BLaER1 treated with 17β-estradiol and CSF1 and Interleukin-3, amounts not matched to agents 10 nM and 100 nM (cell line): ENCODE data around the gene SRL.
"Not testable (repeated sequence)": the region's sequence is repeated elsewhere in the genome, so short reads cannot be mapped to it uniquely, and the experiment has no call there.

Source experiments
- H3K27ac ChIP-seq, 11 experiments: shearing (Covaris generic); formaldehyde crosslinking; 2 replicates each; pipeline ENCODE4 v1.8.1; 2022
- H3K27me3 ChIP-seq, 11 experiments: shearing (Covaris generic); formaldehyde crosslinking; 2 replicates each; pipeline ENCODE4 v1.8.1; 2022
- H3K36me3 ChIP-seq, 11 experiments: shearing (Covaris generic); formaldehyde crosslinking; 2 replicates each; pipeline ENCODE4 v1.8.1; 2022
- H3K4me1 ChIP-seq, 10 experiments: shearing (Covaris generic); formaldehyde crosslinking; 2 replicates each; pipeline ENCODE4 v1.8.1; 2022
- H3K4me2 ChIP-seq, 11 experiments: shearing (Covaris generic); formaldehyde crosslinking; 2 replicates each; pipeline ENCODE4 v1.8.1; 2022
- H3K4me3 ChIP-seq, 10 experiments: shearing (Covaris generic); formaldehyde crosslinking; 2 replicates each; pipeline ENCODE4 v1.8.1; 2022
- H3K9ac ChIP-seq, 11 experiments: shearing (Covaris generic); formaldehyde crosslinking; 2 replicates each; pipeline ENCODE4 v1.8.1; 2022
- H3K9me3 ChIP-seq, 11 experiments: shearing (Covaris generic); formaldehyde crosslinking; replicated peaks in 1 of 11; 2 replicates each; pipeline ENCODE4 v1.8.1; 2022
- H4K20me1 ChIP-seq, 11 experiments: shearing (Covaris generic); formaldehyde crosslinking; 2 replicates each; pipeline ENCODE4 v1.8.1; 2022
- Cebpa-rat ChIP-seq, 11 experiments: shearing (Covaris generic); IDR thresholded peaks; 2 replicates each; pipeline ENCODE4 v1.8.1; 2022

Gene SRL

GRCh38 chr16:4253394-4254150 is 11.7 kb upstream of the SRL start:
- Histone ChIP-seq H3K4me2 (peak overlapping the region; percentile 55 to 85 (median 74)), H3K4me1 (peaks cover 7 to 29% (median 17%) of the 10 kb centered on the region in 10 experiments; a peak in 19 of 20 replicates), H3K9ac (peak overlapping the region; percentile 74 to 87 (median 84)), H3K27me3 (no peaks in the 10 kb centered on the region), H4K20me1 (peaks cover 0 to 10% (median 0%) of the 10 kb centered on the region in 11 experiments; a peak in 3 of 22 replicates), H3K36me3 (peaks cover 0 to 29% (median 15%) of the 10 kb centered on the region in 11 experiments; a peak in 16 of 22 replicates), H3K4me3 (peak overlapping the region; percentile 59 to 78 (median 68)), H3K9me3 (no peaks in the 10 kb centered on the region), H3K27ac (peak overlapping the region; percentile 61 to 87 (median 78); a peak in 21 of 22 replicates)
- TF ChIP-seq Cebpa-rat (IDR thresholded peaks at IDR 0.05): no peak

GRCh38 chr16:4253012-4253393 is 11.1 kb upstream of the SRL start:
- Histone ChIP-seq H3K4me1 (peaks cover 7 to 27% (median 16%) of the 10 kb centered on the region in 10 experiments; a peak in 19 of 20 replicates), H3K4me2 (peak overlapping the region; percentile 55 to 85 (median 74)), H3K27ac (peak overlapping the region; percentile 61 to 87 (median 78); a peak in 21 of 22 replicates), H3K4me3 (peak overlapping the region; percentile 59 to 78 (median 68)), H3K36me3 (peaks cover 0 to 23% (median 9%) of the 10 kb centered on the region in 11 experiments; a peak in 16 of 22 replicates), H3K9ac (peak overlapping the region; percentile 74 to 87 (median 84))
- not testable (repeated sequence) for H4K20me1 ChIP-seq, H3K27me3 ChIP-seq, H3K9me3 ChIP-seq

GRCh38 chr16:4249530-4250308 is 7.8 kb upstream of the SRL start:
- Histone ChIP-seq H3K27ac (no peak overlapping the region), H3K4me3 (no peak overlapping the region), H3K9ac (no peak overlapping the region), H3K4me1 (peaks cover 18 to 33% (median 26%) of the 10 kb centered on the region in 10 experiments; a peak in 19 of 20 replicates), H3K36me3 (peaks cover 0 to 3% (median 0%) of the 10 kb centered on the region in 11 experiments; a peak in 1 of 22 replicates), H3K27me3 (no peaks in the 10 kb centered on the region), H4K20me1 (no peaks in the 10 kb centered on the region), H3K9me3 (no peaks in the 10 kb centered on the region), H3K4me2 (no peak overlapping the region)
- no peak for TF ChIP-seq Cebpa-rat (IDR thresholded peaks at IDR 0.05)

- H3K9ac ChIP-seq: peak overlapping the region in 2 of 11 experiments; percentile 0 to 6; a peak in 1 of 22 replicates
These were observed 5.5 kb upstream of the SRL start for GRCh38 chr16:4247460-4247784.

GRCh38 chr16:4246777-4247459 is 5.0 kb upstream of the SRL start:
- no peaks in the 10 kb centered on the region for H3K36me3 ChIP-seq
- H3K27ac ChIP-seq: no peak overlapping the region
- H3K9me3 ChIP-seq: peaks cover 0 to 12% (median 5%) of the 10 kb centered on the region in 11 experiments; a peak in 3 of 22 replicates
- no peak for TF ChIP-seq Cebpa-rat (IDR thresholded peaks at IDR 0.05)
- H3K4me2 ChIP-seq: peak overlapping the region in 8 of 11 experiments; percentile 8 to 53 (median 38); a peak in 16 of 22 replicates
- H3K9ac ChIP-seq: peak overlapping the region in 4 of 11 experiments; percentile 6 to 42 (median 12); a peak in 2 of 22 replicates
- peaks cover 7 to 27% (median 18%) of the 10 kb centered on the region in 10 experiments; a peak in 18 of 20 replicates for H3K4me1 ChIP-seq
- H3K27me3 ChIP-seq: no peaks in the 10 kb centered on the region
- H4K20me1 ChIP-seq: no peaks in the 10 kb centered on the region
- H3K4me3 ChIP-seq: no peak overlapping the region

More at GRCh38 chr16:4247460-4247784, 5.5 kb upstream of the SRL start:
- H3K27ac ChIP-seq: no peak overlapping the region
- no peak for TF ChIP-seq Cebpa-rat (IDR thresholded peaks at IDR 0.05)
- H3K4me3 ChIP-seq: no peak overlapping the region
- peaks cover 11 to 25% (median 19%) of the 10 kb centered on the region in 10 experiments; a peak in 19 of 20 replicates for H3K4me1 ChIP-seq
- peak overlapping the region in 5 of 11 experiments; percentile 27 to 53 (median 38); a peak in 7 of 22 replicates for H3K4me2 ChIP-seq
- H3K27me3 ChIP-seq: no peaks in the 10 kb centered on the region
- H3K36me3 ChIP-seq: no peaks in the 10 kb centered on the region
- peaks cover 0 to 12% (median 5%) of the 10 kb centered on the region in 11 experiments; a peak in 3 of 22 replicates for H3K9me3 ChIP-seq
- no peaks in the 10 kb centered on the region for H4K20me1 ChIP-seq

- no peak overlapping the region for H3K4me3 ChIP-seq
These were observed 3.4 kb upstream of the SRL start for GRCh38 chr16:4245077-4245791.

GRCh38 chr16:4244254-4245076 is 2.6 kb upstream of the SRL start:
- no peak for TF ChIP-seq Cebpa-rat (IDR thresholded peaks at IDR 0.05)
- H3K36me3 ChIP-seq: no peaks in the 10 kb centered on the region
- H3K27ac ChIP-seq: no peak overlapping the region
- H3K4me3 ChIP-seq: no peak overlapping the region
- H4K20me1 ChIP-seq: no peaks in the 10 kb centered on the region
- H3K27me3 ChIP-seq: no peaks in the 10 kb centered on the region
- peaks cover 13 to 37% (median 28%) of the 10 kb centered on the region in 10 experiments for H3K4me1 ChIP-seq
- H3K9ac ChIP-seq: no peak overlapping the region
- peaks cover 0 to 12% (median 5%) of the 10 kb centered on the region in 11 experiments; a peak in 3 of 22 replicates for H3K9me3 ChIP-seq
- H3K4me2 ChIP-seq: no peak overlapping the region

More at GRCh38 chr16:4245077-4245791, 3.4 kb upstream of the SRL start:
- peaks cover 0 to 12% (median 5%) of the 10 kb centered on the region in 11 experiments; a peak in 3 of 22 replicates for H3K9me3 ChIP-seq
- no peaks in the 10 kb centered on the region for H4K20me1 ChIP-seq
- no peak for TF ChIP-seq Cebpa-rat (IDR thresholded peaks at IDR 0.05)
- no peaks in the 10 kb centered on the region for H3K36me3 ChIP-seq
- no peak overlapping the region for H3K9ac ChIP-seq
- H3K27me3 ChIP-seq: no peaks in the 10 kb centered on the region
- H3K4me1 ChIP-seq: peaks cover 7 to 31% (median 22%) of the 10 kb centered on the region in 10 experiments; a peak in 18 of 20 replicates
- H3K27ac ChIP-seq: no peak overlapping the region
- no peak overlapping the region for H3K4me2 ChIP-seq
